Inferior parietal cortex (tissue), 1 donor: ENCODE results near the gene ZNF207.
"Not testable (repeated sequence)": the region's sequence is repeated elsewhere in the genome, so short reads cannot be mapped to it uniquely, and the experiment has no call there.

Experiments used
- DNase-seq: peaks from one replicate; pipeline ENCODE4 v3.0.0-alpha.2; 2016; ENCODE audit errors: extremely low spot score

Gene ZNF207

DNA sequence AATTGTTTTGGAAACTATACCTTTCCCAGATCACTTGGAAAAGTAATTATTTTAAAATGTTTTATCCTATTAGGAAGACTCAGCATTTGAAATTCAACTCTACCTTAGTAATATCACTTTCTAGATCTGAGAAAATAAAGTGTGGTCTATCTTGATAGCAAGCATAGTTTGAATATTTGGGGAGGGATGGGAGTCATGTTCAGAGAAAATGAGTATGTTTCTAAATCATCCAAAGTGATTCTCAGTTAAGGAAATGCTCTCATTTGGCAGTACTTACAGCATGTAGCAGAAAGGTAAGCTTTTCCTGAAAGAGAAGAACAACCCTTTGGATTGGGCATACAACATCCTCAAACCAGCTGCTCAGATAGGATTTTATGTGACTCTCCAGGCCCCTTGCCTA is 14.9 kb upstream of the ZNF207 start:
- no peak for DNase-seq

DNA sequence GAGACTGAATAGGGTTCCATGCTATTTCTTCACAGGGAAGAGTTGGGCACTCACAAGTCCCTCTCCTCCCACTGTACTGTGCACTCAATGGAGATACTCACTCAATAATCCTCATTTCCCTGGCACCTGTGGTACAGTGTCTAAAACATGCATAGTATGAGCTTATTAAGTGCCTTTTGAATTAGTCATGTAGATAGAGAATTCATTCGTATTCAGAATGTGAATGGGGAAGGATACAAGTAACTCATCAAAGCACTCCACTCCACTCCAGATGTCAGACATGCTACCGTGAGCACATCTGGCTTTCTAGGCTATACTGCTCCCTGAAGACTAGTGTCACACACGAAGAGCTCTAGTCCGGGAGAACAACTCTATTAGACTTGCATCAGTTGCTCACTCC is 14.3 kb upstream of the ZNF207 start:
- DNase-seq = no peak

GRCh38 chr17:32341141-32341856 is 8.7 kb upstream of the ZNF207 start:
- DNase-seq = peak; percentile 34

GRCh38 chr17:32341857-32342602 is 7.9 kb upstream of the ZNF207 start, which contains the start of gene C17orf75:
Gene C17orf75, minus strand, starts transcription at chr17:32342173. Its CDS starts 34 bp downstream, at chr17:32342139.
- DNase-seq = peak; percentile 80

DNA sequence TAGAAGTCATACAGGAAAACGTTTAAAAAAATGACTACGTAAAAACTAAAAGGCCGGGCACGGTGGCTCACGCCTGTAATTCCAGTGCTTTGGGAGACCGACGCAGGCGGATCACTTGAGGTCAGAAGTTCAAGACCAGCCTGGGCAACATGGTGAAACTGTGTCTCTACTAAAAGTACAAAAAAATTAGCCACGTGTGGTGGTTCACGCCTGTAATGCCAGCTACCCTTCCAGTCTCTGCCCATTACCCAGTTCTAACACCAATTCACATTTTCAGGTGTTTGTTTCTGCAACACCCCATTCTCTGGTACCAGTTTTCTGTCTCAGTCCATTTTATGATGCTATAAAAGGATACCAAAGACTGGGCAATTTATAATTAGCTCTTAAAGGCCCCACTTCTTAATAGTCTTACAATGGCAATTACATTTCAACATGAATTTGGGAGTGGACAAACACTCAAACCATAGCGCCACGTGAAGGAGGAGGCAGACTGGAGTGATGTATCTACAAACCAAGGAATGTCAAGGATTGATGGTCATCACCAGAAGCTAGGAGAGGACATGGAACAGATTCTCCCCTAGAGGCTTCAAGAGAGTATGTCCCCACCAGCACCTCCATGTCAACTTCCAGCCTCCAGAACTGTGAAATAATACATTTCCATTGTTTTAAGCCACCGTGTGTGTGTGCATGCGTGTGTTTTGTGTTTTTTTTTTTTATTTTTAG is 7.2 kb upstream of the ZNF207 start:
- no peak for DNase-seq

GRCh38 chr17:32345951-32346600 is 3.9 kb upstream of the ZNF207 start:
- no peak for DNase-seq

DNA sequence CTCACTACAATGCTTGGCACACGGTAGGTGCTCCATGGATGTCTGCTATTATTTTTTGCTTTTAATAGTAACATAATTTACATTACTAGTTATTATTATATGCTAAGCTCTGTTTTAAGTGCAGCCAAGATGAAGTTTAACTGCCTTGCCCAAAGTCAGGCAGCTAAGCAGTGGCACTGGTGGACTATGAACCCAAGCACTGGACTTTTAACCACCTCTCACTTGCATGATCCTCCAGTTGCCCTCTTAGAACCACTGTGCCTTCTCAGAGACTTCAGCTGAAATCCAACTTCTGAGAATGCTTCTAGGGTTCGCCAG is 1.5 kb upstream of the ZNF207 start:
- no peak for DNase-seq

- no peak for DNase-seq
These were observed 479 bp upstream of the ZNF207 start for GRCh38 chr17:32349503-32349853.

DNA sequence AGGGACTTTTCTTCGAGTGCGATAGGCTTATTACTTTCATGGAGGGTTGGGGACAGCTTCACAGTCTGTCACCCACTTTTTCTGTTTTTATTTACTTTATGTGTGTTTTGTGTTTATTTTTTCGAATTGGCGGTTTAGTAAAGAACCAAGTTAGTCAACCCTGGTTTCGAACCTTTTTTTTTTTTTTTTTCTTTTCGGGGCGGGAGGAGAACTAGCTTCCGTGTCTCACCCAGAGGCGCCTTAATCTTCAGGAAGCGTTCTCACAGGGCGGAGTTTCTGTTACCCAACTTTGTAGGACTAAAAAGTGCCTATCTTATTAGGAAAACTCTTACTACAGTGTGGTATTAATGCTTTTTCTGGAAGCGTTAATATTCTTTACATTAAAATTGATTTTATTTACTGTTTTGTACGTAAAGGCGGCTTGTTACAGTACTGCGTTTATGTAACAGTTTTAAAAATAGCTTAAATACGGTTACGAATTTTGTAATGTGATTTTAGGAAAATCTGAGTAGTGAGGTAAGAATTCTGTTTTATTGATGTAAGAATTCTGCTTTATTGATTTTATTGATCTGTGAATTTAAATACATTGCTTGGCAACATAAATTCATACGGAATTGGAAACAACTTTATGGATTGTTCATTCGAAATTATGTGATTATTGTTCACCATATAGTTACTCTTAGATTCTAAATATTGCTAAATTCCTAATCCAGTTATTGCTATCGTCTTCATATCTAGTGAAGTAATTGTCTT is 885 bp downstream of the ZNF207 start:
- DNase-seq = peak; percentile 47

- DNase-seq = not testable (repeated sequence)
These were observed 2.8 kb downstream of the ZNF207 start for GRCh38 chr17:32352734-32353133.

- DNase-seq = no peak
These were observed 5.9 kb downstream of the ZNF207 start for GRCh38 chr17:32355649-32356377.

GRCh38 chr17:32356378-32356743 is 6.4 kb downstream of the ZNF207 start:
- no peak for DNase-seq

GRCh38 chr17:32356750-32357149 is 6.8 kb downstream of the ZNF207 start:
- no peak for DNase-seq

DNA sequence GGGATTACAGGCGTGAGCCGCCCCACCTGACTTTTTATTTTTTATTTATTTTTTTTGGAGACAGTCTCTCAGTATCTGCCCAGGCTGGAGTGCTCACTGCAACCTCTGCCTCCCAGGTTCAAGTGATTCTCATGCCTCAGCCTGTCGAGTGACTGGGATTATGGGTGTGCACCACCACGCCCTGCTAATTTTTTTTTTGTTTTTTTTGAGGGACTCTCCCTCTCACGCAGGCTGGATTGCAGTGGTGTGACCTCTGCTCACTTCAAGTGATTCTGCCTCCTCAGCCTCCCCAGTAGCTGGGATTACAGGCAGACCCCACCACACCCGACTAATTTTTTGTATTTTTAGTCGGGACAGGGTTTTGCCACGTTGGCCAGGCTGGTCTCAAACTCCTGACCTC is 7.7 kb downstream of the ZNF207 start:
- DNase-seq = no peak

- DNase-seq = no peak
These were observed 11.3 kb downstream of the ZNF207 start for GRCh38 chr17:32361270-32361669.

DNA sequence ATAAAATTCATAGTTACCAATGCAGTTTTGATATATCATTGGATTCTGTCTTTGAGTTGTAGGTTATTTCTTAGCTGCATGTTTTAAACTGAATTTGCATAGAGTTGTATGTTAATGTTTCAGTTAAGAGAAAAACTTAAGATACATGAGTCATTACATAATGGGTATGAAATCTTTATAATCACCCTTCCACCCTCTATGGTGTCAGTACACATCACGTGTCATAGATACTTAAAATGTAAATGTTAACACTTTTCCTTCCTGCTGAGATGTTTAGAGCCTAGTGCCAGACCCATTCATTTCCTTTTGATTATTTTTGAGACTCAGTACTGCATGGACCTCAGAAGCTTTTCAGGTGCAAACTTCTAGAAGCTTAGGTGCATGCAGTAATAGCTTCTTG is 20.5 kb downstream of the ZNF207 start:
- DNase-seq = no peak

GRCh38 chr17:32382526-32383223 is 32.7 kb downstream of the ZNF207 start:
- no peak for DNase-seq

- DNase-seq = no peak
These were observed 34.0 kb downstream of the ZNF207 start for GRCh38 chr17:32383926-32384434.

DNA sequence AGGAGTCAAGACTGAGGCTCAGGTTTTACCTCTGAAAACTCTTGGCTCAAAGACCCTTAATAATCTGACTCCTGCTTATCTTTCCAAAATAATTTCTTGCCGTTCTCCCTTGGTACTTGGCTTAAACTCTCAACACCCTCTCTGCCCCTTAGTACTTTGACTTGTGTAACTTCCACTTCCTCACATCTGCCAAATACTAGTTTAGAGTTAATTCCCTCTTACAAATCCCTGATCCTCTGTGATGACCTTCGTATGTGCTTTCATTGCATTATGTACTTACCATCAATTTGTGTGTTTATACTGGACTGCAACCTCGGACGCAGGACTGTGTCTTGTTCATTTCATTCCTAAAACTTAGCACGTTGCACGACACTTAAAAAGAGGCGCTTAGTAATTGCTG is 35.2 kb downstream of the ZNF207 start:
- no peak for DNase-seq

GRCh38 chr17:32385971-32386370 is 36.0 kb downstream of the ZNF207 start:
- no peak for DNase-seq
